Kidney epithelial cell (primary cell): ENCODE results near the gene TRAPPC5. TPM values are rescaled to one million over a fixed set of nuclear protein-coding genes. Genes with fewer than 3 reads are reported as not detected.

ENCODE experiments used
- DNase-seq: peaks from one replicate; pipeline ENCODE4 v3.0.0-alpha.2; 2010; ENCODE audit warnings: low read depth
- H3K27me3 ChIP-seq: 2 replicates; pipeline ENCODE4 v1.6.0; 2011; ENCODE audit warnings: low read length; ENCODE audit not compliant: control insufficient read depth, insufficient read depth
- H3K36me3 ChIP-seq: 2 replicates; pipeline ENCODE4 v1.5.1; 2011; ENCODE audit warnings: low read length; ENCODE audit not compliant: control insufficient read depth, insufficient read depth
- H3K4me3 ChIP-seq: 2 replicates; pipeline ENCODE4 v1.5.1; 2011; ENCODE audit warnings: low read depth, mild to moderate bottlenecking, control low read depth, low read length
- total RNA-seq: library from RNA; depleted of rRNA; stranded (reverse); fragments of >200 nt; gene quantifications from 2 replicates; pipeline ENCODE4 v1.2.3, GENCODE V29; 2015
- TF ChIP-seq, protein P1 (sequence below): IDR thresholded peaks from 2 replicates; pipeline ENCODE4 v1.5.1; 2011; ENCODE audit warnings: mild to moderate bottlenecking, moderate library complexity, low read length, control low read depth, inconsistent platforms; ENCODE audit not compliant: insufficient read depth, poor library complexity, severe bottlenecking

TRAPPC5 gene
- total RNA-seq, 1 donor from 2014 or later: 117 TPM

GRCh38 chr19:7650148-7650547, 30.5 kb upstream of the TRAPPC5 start:
- no peak overlapping the region for H3K4me3 ChIP-seq
- H3K36me3 ChIP-seq: no peaks in the 10 kb centered on the region
- H3K27me3 ChIP-seq: peaks cover 2% of the 10 kb centered on the region
- DNase-seq: no peak
- TF ChIP-seq, protein P1, sequence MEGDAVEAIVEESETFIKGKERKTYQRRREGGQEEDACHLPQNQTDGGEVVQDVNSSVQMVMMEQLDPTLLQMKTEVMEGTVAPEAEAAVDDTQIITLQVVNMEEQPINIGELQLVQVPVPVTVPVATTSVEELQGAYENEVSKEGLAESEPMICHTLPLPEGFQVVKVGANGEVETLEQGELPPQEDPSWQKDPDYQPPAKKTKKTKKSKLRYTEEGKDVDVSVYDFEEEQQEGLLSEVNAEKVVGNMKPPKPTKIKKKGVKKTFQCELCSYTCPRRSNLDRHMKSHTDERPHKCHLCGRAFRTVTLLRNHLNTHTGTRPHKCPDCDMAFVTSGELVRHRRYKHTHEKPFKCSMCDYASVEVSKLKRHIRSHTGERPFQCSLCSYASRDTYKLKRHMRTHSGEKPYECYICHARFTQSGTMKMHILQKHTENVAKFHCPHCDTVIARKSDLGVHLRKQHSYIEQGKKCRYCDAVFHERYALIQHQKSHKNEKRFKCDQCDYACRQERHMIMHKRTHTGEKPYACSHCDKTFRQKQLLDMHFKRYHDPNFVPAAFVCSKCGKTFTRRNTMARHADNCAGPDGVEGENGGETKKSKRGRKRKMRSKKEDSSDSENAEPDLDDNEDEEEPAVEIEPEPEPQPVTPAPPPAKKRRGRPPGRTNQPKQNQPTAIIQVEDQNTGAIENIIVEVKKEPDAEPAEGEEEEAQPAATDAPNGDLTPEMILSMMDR: no peak

DNA sequence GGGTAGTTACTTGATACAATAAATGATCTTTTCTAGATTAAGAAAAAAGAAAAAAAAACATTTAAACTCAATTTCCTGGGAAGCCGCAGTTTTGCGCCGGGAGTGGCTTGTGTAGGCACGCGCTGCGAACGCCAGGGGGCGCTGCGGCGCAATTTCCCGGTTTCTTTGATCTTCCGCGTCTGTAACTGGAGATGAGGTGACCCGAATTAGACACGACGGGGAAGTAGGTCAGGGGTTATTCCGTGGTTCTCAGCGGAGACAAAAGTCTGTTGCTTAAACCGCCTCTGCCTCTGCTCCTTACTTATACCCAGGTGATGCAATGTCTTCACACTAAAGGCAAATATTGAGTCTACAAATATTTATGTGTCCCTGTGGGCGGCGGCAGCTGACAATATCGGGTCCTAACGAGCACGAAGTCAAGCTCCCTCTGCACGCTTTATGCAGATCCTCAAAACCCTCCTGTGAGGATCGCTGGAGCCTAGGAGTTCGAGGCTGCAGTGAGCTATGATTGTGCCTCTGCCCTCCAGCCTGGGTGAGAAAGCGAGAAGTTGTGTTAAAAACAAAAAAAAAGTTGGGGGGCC, 28.5 kb upstream of the TRAPPC5 start:
- H3K27me3 ChIP-seq: peaks cover 5% of the 10 kb centered on the region
- H3K36me3 ChIP-seq: no peaks in the 10 kb centered on the region
- H3K4me3 ChIP-seq: no peak overlapping the region
- peak; percentile 19 for DNase-seq
- TF ChIP-seq, protein P1: peak; percentile 95

DNA sequence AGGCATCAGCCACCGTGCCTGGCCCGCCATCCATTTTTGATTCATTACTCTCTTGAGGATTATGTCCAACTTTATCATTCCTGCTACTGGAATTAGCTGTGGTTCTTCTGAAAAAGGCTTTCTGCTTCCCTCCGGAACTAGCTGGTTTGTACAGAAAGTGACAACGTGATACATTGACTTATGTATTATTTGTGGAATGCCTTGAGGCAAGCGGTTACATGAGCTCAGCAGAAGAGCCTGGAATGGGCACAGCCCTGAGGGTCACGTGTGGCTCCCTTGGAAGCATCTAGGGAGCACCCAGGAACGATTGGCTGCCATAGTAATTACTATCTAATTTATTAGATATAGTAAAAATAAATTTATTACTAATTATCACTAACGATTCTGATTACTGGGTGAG, 26.2 kb upstream of the TRAPPC5 start:
- no peak for DNase-seq
- peaks cover 8% of the 10 kb centered on the region for H3K27me3 ChIP-seq
- H3K36me3 ChIP-seq: no peaks in the 10 kb centered on the region

GRCh38 chr19:7655581-7655980, 25.1 kb upstream of the TRAPPC5 start:
- Histone ChIP-seq H3K27me3 (peaks cover 8% of the 10 kb centered on the region), H3K36me3 (no peaks in the 10 kb centered on the region), H3K4me3 (no peak overlapping the region)
- TF ChIP-seq, protein P1: no peak
- DNase-seq: no peak

More for the DNA sequence above, 26.2 kb upstream of the TRAPPC5 start:
- H3K4me3 ChIP-seq: no peak overlapping the region
- TF ChIP-seq, protein P1: no peak

- TF ChIP-seq, protein P1: no peak
- no peak for DNase-seq
- Histone ChIP-seq H3K27me3 (peaks cover 5% of the 10 kb centered on the region), H3K4me3 (no peak overlapping the region), H3K36me3 (no peaks in the 10 kb centered on the region)
Measured at GRCh38 chr19:7657131-7657751, 23.4 kb upstream of the TRAPPC5 start.
